PFSK-1 (cell line): ENCODE results near the gene PERCC1.

ENCODE experiments used
- FOXP2 ChIP-seq: optimal IDR thresholded peaks from 2 replicates; pipeline ENCODE3; 2011; ENCODE audit warnings: borderline replicate concordance, control low read depth, inconsistent platforms; ENCODE audit not compliant: insufficient read depth; ENCODE audit errors: extremely low read length, extremely low read depth
- POLR2AphosphoS5 ChIP-seq: IDR thresholded peaks from 2 replicates; pipeline ENCODE4 v1.6.1; 2012; ENCODE audit warnings: low read depth, mild to moderate bottlenecking, control low read depth, low read length, moderate library complexity
- TF ChIP-seq, protein P1 (sequence below), 2 experiments: IDR thresholded peaks; 2 replicates each; pipeline versions ENCODE4 v1.6.1 to v1.8.0; 2011 to 2012; ENCODE audit warnings: low read depth in 2 of 2, low read length in 2 of 2, control low read depth in 1 of 2, inconsistent platforms in 1 of 2, mild to moderate bottlenecking in 1 of 2, moderate library complexity in 1 of 2; ENCODE audit not compliant: insufficient read depth in 1 of 2

GRCh38 chr16:1390239-1390779, 40.6 kb upstream of the PERCC1 start:
- TF ChIP-seq, protein P1, sequence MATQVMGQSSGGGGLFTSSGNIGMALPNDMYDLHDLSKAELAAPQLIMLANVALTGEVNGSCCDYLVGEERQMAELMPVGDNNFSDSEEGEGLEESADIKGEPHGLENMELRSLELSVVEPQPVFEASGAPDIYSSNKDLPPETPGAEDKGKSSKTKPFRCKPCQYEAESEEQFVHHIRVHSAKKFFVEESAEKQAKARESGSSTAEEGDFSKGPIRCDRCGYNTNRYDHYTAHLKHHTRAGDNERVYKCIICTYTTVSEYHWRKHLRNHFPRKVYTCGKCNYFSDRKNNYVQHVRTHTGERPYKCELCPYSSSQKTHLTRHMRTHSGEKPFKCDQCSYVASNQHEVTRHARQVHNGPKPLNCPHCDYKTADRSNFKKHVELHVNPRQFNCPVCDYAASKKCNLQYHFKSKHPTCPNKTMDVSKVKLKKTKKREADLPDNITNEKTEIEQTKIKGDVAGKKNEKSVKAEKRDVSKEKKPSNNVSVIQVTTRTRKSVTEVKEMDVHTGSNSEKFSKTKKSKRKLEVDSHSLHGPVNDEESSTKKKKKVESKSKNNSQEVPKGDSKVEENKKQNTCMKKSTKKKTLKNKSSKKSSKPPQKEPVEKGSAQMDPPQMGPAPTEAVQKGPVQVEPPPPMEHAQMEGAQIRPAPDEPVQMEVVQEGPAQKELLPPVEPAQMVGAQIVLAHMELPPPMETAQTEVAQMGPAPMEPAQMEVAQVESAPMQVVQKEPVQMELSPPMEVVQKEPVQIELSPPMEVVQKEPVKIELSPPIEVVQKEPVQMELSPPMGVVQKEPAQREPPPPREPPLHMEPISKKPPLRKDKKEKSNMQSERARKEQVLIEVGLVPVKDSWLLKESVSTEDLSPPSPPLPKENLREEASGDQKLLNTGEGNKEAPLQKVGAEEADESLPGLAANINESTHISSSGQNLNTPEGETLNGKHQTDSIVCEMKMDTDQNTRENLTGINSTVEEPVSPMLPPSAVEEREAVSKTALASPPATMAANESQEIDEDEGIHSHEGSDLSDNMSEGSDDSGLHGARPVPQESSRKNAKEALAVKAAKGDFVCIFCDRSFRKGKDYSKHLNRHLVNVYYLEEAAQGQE (IDR thresholded peaks at IDR 0.05; ENCODE audit: insufficient read depth in 1 of 2, low read depth in 2 of 2, low read length in 2 of 2): no peak
- no peak for TF ChIP-seq FOXP2
- no peak for TF ChIP-seq POLR2AphosphoS5
